ENCODE results near the gene CDK2.

GRCh38 chr12:55996201-55996714 is 29.6 kb downstream of the CDK2 start:
- TF ChIP-seq ZBTB7A (IDR thresholded peaks at IDR 0.05; ENCODE audit: low read depth) (no peak; the same call in 1 of the 2 replicates), REST (IDR thresholded peaks at IDR 0.05; ENCODE audit: low read depth) (no peak), RAD21 (IDR thresholded peaks at IDR 0.05; ENCODE audit: low read depth) (peak; percentile 88), EGR1 (IDR thresholded peaks at IDR 0.05) (no peak), MAX (IDR thresholded peaks at IDR 0.05) (no peak), NFIC (IDR thresholded peaks at IDR 0.05) (no peak), TAF1 (IDR thresholded peaks at IDR 0.05; ENCODE audit: low read depth) (no peak), EP300 (IDR thresholded peaks at IDR 0.05; ENCODE audit: borderline replicate concordance) (no peak), TCF12 (IDR thresholded peaks at IDR 0.05; ENCODE audit: low read depth) (no peak), FOXM1 (IDR thresholded peaks at IDR 0.05; ENCODE audit: borderline replicate concordance, low read depth) (no peak), TEAD4 (IDR thresholded peaks at IDR 0.05) (no peak)
